ENCODE data around the gene CACNA1A. TPM values are rescaled to one million over a fixed set of nuclear protein-coding genes. Genes with fewer than 3 reads are reported as not detected.

CACNA1A gene
- total and polyA plus RNA-seq, 2 experiments from 2014 or later = 3.0 to 8.5 TPM

GRCh38 chr19:13270514-13271105 lies 235.7 kb downstream of the CACNA1A start:
- Histone ChIP-seq H3K9ac (no peak overlapping the region), H3K27me3 (replicated peaks; ENCODE audit: insufficient read depth) (no peaks in the 10 kb centered on the region), H4K20me1 (ENCODE audit: insufficient read depth) (no peaks in the 10 kb centered on the region), H3K79me2 (ENCODE audit: insufficient read depth) (no peaks in the 10 kb centered on the region), H2AFZ (no peak overlapping the region), H3K36me3 (ENCODE audit: low read depth) (no peaks in the 10 kb centered on the region), H3K4me1 (ENCODE audit: insufficient read depth) (no peaks in the 10 kb centered on the region), H3F3A (ENCODE audit: insufficient read depth) (no peaks in the 10 kb centered on the region), H3K4me2 (ENCODE audit: unreplicated experiment) (no peak overlapping the region), H3K4me3 (no peak overlapping the region), H3K9me2 (ENCODE audit: insufficient read depth) (no peaks in the 10 kb centered on the region), H3K27ac (no peak overlapping the region), H3K9me3 (ENCODE audit: low read depth) (no peaks in the 10 kb centered on the region)
- DNase-seq = no peak
- in situ Hi-C loops (cut with MboI) = loop anchor here (10.0 kb wide), 2 partner anchors 314 to 444 kb away; no protein-coding TSS in a partner anchor
- TF ChIP-seq EZH2phosphoT487 (IDR thresholded peaks at IDR 0.05; ENCODE audit: insufficient read depth, low read depth) (no peak), EZH2 (IDR thresholded peaks at IDR 0.05; ENCODE audit: insufficient read depth, poor library complexity, severe bottlenecking) (no peak)
- 46 to 47% methylated on average over 5 of the region's 5 CpGs for WGBS, 2 experiments (ENCODE audit: low coverage in 1 of 2, low lambda C conversion rate in 2 of 2, missing lambda C conversion rate in 2 of 2)

- H3K4me2 ChIP-seq (ENCODE audit: unreplicated experiment) = no peak overlapping the region
- H3K4me1 ChIP-seq (ENCODE audit: insufficient read depth) = no peaks in the 10 kb centered on the region
- DNase-seq = no peak
- TF ChIP-seq EZH2phosphoT487 (IDR thresholded peaks at IDR 0.05; ENCODE audit: insufficient read depth, low read depth) (no peak), EZH2 (IDR thresholded peaks at IDR 0.05; ENCODE audit: insufficient read depth, poor library complexity, severe bottlenecking) (no peak)
- H3K79me2 ChIP-seq (ENCODE audit: insufficient read depth) = no peaks in the 10 kb centered on the region
- H2AFZ ChIP-seq = no peak overlapping the region
- no peak overlapping the region for H3K27ac ChIP-seq
- no peak overlapping the region for H3K9ac ChIP-seq
- no peak overlapping the region for H3K4me3 ChIP-seq
- in situ Hi-C loops (cut with MboI) = loop anchor here (10.0 kb wide), 1 partner anchor 295 kb away; no protein-coding TSS in a partner anchor
- H3K36me3 ChIP-seq (ENCODE audit: low read depth) = no peaks in the 10 kb centered on the region
- 91 to 94% methylated on average over 10 of the region's 10 CpGs for WGBS, 2 experiments (ENCODE audit: low coverage in 1 of 2, low lambda C conversion rate in 2 of 2, missing lambda C conversion rate in 2 of 2)
- H3K9me3 ChIP-seq (ENCODE audit: low read depth) = no peaks in the 10 kb centered on the region
- no peaks in the 10 kb centered on the region for H3K9me2 ChIP-seq (ENCODE audit: insufficient read depth)
- no peaks in the 10 kb centered on the region for H3K27me3 ChIP-seq (replicated peaks; ENCODE audit: insufficient read depth)
- no peaks in the 10 kb centered on the region for H4K20me1 ChIP-seq (ENCODE audit: insufficient read depth)
- no peaks in the 10 kb centered on the region for H3F3A ChIP-seq (ENCODE audit: insufficient read depth)
Measured at GRCh38 chr19:13269348-13269747, 236.9 kb downstream of the CACNA1A start.

GRCh38 chr19:13267889-13268288 lies 238.4 kb downstream of the CACNA1A start:
- no peaks in the 10 kb centered on the region for H3K4me1 ChIP-seq (ENCODE audit: insufficient read depth)
- H3K4me3 ChIP-seq = no peak overlapping the region
- in situ Hi-C loops (cut with MboI) = loop anchor here (10.0 kb wide), 1 partner anchor 293 kb away; no protein-coding TSS in a partner anchor
- H3F3A ChIP-seq (ENCODE audit: insufficient read depth) = no peaks in the 10 kb centered on the region
- no peaks in the 10 kb centered on the region for H3K79me2 ChIP-seq (ENCODE audit: insufficient read depth)
- H3K9ac ChIP-seq = no peak overlapping the region
- H3K27ac ChIP-seq = no peak overlapping the region
- H3K4me2 ChIP-seq (ENCODE audit: unreplicated experiment) = no peak overlapping the region
- H3K9me3 ChIP-seq (ENCODE audit: low read depth) = no peaks in the 10 kb centered on the region
- no peaks in the 10 kb centered on the region for H3K36me3 ChIP-seq (ENCODE audit: low read depth)
- no peak for TF ChIP-seq EZH2phosphoT487 (IDR thresholded peaks at IDR 0.05; ENCODE audit: insufficient read depth, low read depth)
- no peak for TF ChIP-seq EZH2 (IDR thresholded peaks at IDR 0.05; ENCODE audit: insufficient read depth, poor library complexity, severe bottlenecking)
- no peak for DNase-seq
- no peaks in the 10 kb centered on the region for H3K9me2 ChIP-seq (ENCODE audit: insufficient read depth)
- no peaks in the 10 kb centered on the region for H3K27me3 ChIP-seq (replicated peaks; ENCODE audit: insufficient read depth)
- H2AFZ ChIP-seq = no peak overlapping the region
- 71 to 73% methylated on average over 4 of the region's 4 CpGs for WGBS, 2 experiments (ENCODE audit: low coverage in 1 of 2, low lambda C conversion rate in 2 of 2, missing lambda C conversion rate in 2 of 2)
- H4K20me1 ChIP-seq (ENCODE audit: insufficient read depth) = no peaks in the 10 kb centered on the region

- in situ Hi-C loops (cut with MboI) = loop anchor here (10.0 kb wide), 1 partner anchor 292 kb away; no protein-coding TSS in a partner anchor
Measured at GRCh38 chr19:13267131-13267530, 239.1 kb downstream of the CACNA1A start.

More at GRCh38 chr19:13267131-13267530, 239.1 kb downstream of the CACNA1A start:
- no peak overlapping the region for H3K4me3 ChIP-seq
- H3K27me3 ChIP-seq (replicated peaks; ENCODE audit: insufficient read depth) = no peaks in the 10 kb centered on the region
- DNase-seq = no peak
- H4K20me1 ChIP-seq (ENCODE audit: insufficient read depth) = no peaks in the 10 kb centered on the region
- H3K9me3 ChIP-seq (ENCODE audit: low read depth) = no peaks in the 10 kb centered on the region
- H3K4me2 ChIP-seq (ENCODE audit: unreplicated experiment) = no peak overlapping the region
- no peaks in the 10 kb centered on the region for H3K36me3 ChIP-seq (ENCODE audit: low read depth)
- peaks cover 2% of the 10 kb centered on the region for H3K4me1 ChIP-seq (ENCODE audit: insufficient read depth)
- H3K79me2 ChIP-seq (ENCODE audit: insufficient read depth) = no peaks in the 10 kb centered on the region
- no peak overlapping the region for H3K9ac ChIP-seq
- TF ChIP-seq EZH2phosphoT487 (IDR thresholded peaks at IDR 0.05; ENCODE audit: insufficient read depth, low read depth) = no peak
- TF ChIP-seq EZH2 (IDR thresholded peaks at IDR 0.05; ENCODE audit: insufficient read depth, poor library complexity, severe bottlenecking) = no peak
- no peaks in the 10 kb centered on the region for H3F3A ChIP-seq (ENCODE audit: insufficient read depth)
- WGBS, 2 experiments (ENCODE audit: low coverage in 1 of 2, low lambda C conversion rate in 2 of 2, missing lambda C conversion rate in 2 of 2) = 76 to 84% methylated on average over 11 to 15 of the region's 15 CpGs
- H3K27ac ChIP-seq = no peak overlapping the region
- H2AFZ ChIP-seq = no peak overlapping the region
- H3K9me2 ChIP-seq (ENCODE audit: insufficient read depth) = no peaks in the 10 kb centered on the region

All from GM23248 (cell line).